ENCODE data around the gene ADAMTS2. TPM values are rescaled to one million over a fixed set of nuclear protein-coding genes. Genes with fewer than 3 reads are reported as not detected.

Gene ADAMTS2
- total RNA-seq, 4 donors from 2014 or later: 39.5 to 61.9 (median 56.4) TPM

DNA sequence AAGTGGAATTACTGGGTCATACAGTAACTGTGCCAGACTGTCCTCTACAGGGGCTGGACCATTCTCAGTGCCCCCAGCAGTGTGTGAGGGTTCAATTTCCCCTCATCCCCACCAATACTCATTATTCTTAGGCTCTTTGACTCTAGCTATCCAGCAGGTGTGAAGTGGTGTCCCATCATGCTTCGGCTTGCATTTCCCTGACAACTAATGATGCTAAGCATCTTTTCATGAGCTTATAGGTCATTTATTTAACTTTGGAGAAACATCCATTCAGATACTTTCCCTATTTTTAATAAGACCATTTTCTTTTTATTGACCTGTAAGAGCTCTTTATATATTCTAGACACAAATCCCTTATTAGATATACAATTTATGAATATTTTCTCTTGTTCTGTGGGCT, 63.6 kb downstream of the ADAMTS2 start:
- ATAC-seq (ENCODE audit: low FRiP score) (no peak), DNase-seq (ENCODE audit: low spot score) (no peak)
- TF ChIP-seq, protein P1, sequence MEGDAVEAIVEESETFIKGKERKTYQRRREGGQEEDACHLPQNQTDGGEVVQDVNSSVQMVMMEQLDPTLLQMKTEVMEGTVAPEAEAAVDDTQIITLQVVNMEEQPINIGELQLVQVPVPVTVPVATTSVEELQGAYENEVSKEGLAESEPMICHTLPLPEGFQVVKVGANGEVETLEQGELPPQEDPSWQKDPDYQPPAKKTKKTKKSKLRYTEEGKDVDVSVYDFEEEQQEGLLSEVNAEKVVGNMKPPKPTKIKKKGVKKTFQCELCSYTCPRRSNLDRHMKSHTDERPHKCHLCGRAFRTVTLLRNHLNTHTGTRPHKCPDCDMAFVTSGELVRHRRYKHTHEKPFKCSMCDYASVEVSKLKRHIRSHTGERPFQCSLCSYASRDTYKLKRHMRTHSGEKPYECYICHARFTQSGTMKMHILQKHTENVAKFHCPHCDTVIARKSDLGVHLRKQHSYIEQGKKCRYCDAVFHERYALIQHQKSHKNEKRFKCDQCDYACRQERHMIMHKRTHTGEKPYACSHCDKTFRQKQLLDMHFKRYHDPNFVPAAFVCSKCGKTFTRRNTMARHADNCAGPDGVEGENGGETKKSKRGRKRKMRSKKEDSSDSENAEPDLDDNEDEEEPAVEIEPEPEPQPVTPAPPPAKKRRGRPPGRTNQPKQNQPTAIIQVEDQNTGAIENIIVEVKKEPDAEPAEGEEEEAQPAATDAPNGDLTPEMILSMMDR (IDR thresholded peaks at IDR 0.05): no peak

GRCh38 chr5:179280095-179280490, 65.2 kb downstream of the ADAMTS2 start:
- DNase-seq (ENCODE audit: low spot score) (no peak), ATAC-seq (ENCODE audit: low FRiP score) (no peak)
- TF ChIP-seq, protein P1 (IDR thresholded peaks at IDR 0.05): no peak

DNA sequence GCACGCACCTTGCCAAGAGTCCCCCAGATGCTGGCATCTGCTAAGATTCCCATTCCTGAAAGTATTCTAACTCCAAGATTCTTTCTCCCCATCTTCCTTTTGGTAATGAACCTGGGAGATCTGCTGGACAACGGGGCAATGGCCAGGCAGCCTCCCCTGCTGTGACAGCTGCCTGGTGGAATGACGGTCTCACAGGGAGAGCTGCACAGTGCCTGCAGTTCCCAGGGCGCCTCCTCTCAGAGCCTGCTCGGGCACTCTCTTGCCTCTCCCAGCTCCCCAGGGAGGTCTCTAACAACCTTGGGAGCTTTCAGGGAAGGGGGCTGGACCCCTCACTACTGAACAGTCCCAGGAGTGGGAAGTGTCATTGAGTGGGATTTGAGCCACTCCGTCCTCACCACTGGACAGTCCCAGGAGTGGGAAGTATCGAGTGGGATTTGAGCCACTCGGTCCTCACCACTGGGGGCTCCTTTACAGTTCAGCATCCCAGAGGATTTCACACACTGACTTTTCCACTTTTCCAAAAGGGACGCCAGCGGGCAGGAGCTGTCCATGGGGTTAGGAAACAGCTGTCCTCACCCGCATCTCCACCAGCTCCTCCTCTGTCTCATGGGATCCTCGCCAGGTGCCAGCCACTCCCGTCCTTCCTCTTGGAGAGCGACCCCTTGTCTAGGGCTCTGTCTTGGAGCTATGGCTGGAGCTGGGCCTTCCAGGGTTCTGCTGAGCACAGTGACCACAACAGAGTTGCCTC, 65.7 kb downstream of the ADAMTS2 start:
- no peak for DNase-seq (ENCODE audit: low spot score)
- TF ChIP-seq, protein P1 (IDR thresholded peaks at IDR 0.05): no peak
- ATAC-seq (ENCODE audit: low FRiP score): no peak

- TF ChIP-seq, protein P1 (IDR thresholded peaks at IDR 0.05): no peak
- no peak for DNase-seq (ENCODE audit: low spot score)
- ATAC-seq (ENCODE audit: low FRiP score): no peak
Measured at GRCh38 chr5:179278546-179278945, 66.7 kb downstream of the ADAMTS2 start.

DNA sequence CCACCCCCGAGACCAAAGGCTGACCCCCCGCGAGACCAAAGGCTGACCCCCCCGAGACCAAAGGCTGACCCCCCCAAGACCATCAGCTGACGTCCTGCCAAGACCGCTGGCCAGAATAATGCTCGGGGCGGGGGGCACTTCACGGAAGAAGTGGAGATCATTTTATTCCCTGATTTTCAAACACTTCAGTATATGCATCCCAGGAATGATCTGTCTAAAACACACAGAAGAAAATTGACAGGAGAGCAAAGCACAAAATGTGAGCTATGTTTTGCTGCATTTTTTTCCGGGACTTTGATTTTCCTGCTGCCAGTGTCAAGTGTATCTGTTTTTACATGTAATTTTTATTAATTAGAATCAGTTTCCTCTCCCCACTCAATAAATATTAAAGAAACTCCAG, 67.1 kb downstream of the ADAMTS2 start:
- ATAC-seq (ENCODE audit: low FRiP score): no peak
- TF ChIP-seq, protein P1 (IDR thresholded peaks at IDR 0.05): no peak

DNA sequence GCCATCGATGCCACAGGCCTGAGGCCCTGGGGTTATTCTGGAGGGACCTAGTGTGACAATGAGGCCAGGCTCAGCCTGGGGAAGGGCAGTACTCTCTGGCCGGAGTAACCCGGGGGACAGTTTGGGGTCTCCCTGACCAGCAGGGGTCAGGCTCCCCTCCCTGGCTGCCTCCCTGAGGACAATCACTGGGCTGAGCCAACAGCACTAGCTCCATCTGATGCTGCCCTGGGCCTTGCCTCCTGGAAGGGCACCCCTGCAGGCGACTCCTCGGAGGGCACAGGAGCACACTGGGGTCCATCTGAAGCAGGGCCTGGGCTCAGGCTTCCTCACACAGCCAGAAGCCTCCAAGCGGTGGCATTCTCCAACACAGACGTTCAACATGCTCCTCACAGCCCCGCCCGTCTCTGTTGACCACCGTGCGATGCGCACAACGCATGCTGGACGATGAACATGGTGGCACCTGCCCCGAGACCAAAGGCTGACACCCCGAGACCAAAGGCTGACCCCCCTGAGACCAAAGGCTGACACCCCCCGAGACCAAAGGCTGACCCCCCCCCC, 68.3 kb downstream of the ADAMTS2 start:
- TF ChIP-seq, protein P1 (IDR thresholded peaks at IDR 0.05): no peak
- ATAC-seq (ENCODE audit: low FRiP score) (no peak), DNase-seq (ENCODE audit: low spot score) (no peak)

More for the DNA sequence above, 67.1 kb downstream of the ADAMTS2 start:
- no peak for DNase-seq (ENCODE audit: low spot score)
